ENCODE measurements around the gene PEMT. TPM values are rescaled to one million over a fixed set of nuclear protein-coding genes. Genes with fewer than 3 reads are reported as not detected.
A peak's percentile ranks its signal among the peaks of the same experiment; 100 is the strongest.

PEMT gene
- total and polyA plus RNA-seq, 9 of the 15 experiments (the other 6 are each of a cell fraction or from before 2014, with no cell fraction given) = 1.4 to 36.4 (median 13.6) TPM

- TF ChIP-seq TAF1 (IDR thresholded peaks at IDR 0.05; ENCODE audit: control insufficient read depth, extremely low read depth, insufficient read depth, low read length, severe bottlenecking) (no peak), E2F6 (IDR thresholded peaks at IDR 0.05; ENCODE audit: borderline replicate concordance in 1 of 2, extremely low read depth in 1 of 2, insufficient read depth in 1 of 2, insufficient read length in 1 of 2, low read depth in 1 of 2, low read length in 1 of 2, poor library complexity in 1 of 2, severe bottlenecking in 1 of 2) (no peak), POLR2G (IDR thresholded peaks at IDR 0.05; ENCODE audit: low read depth, low read length) (no peak), FOXJ2 (tag; IDR thresholded peaks at IDR 0.05) (peak; percentile 87), ZBTB2 (IDR thresholded peaks at IDR 0.05) (no peak), HMG20A (CRISPR knock-in tag; conservative IDR thresholded peaks at IDR 0.05) (no peak), RB1 (IDR thresholded peaks at IDR 0.05; ENCODE audit: low read depth) (no peak), XRCC5 (IDR thresholded peaks at IDR 0.05; ENCODE audit: low read depth, low read length) (no peak), NCOA6 (IDR thresholded peaks at IDR 0.05) (no peak), ZNF184 (CRISPR knock-in tag; IDR thresholded peaks at IDR 0.05) (no peak), CBFA2T3 (IDR thresholded peaks at IDR 0.05) (peak; percentile 13; the same call in 1 of the 2 replicates), CHD1 (IDR thresholded peaks at IDR 0.05; ENCODE audit: low read length) (no peak), ZBTB1 (CRISPR knock-in tag; IDR thresholded peaks at IDR 0.05; ENCODE audit: borderline replicate concordance, low read depth) (no peak), ELK1 (CRISPR knock-in tag; IDR thresholded peaks at IDR 0.05) (no peak), ZNF785 (CRISPR knock-in tag; IDR thresholded peaks at IDR 0.05) (no peak), ARID2 (IDR thresholded peaks at IDR 0.05) (no peak), BCOR (IDR thresholded peaks at IDR 0.05) (0 out of 2 replicates have a peak, but pooled peaks have one; percentile 25)
- TF ChIP-seq, protein P1, sequence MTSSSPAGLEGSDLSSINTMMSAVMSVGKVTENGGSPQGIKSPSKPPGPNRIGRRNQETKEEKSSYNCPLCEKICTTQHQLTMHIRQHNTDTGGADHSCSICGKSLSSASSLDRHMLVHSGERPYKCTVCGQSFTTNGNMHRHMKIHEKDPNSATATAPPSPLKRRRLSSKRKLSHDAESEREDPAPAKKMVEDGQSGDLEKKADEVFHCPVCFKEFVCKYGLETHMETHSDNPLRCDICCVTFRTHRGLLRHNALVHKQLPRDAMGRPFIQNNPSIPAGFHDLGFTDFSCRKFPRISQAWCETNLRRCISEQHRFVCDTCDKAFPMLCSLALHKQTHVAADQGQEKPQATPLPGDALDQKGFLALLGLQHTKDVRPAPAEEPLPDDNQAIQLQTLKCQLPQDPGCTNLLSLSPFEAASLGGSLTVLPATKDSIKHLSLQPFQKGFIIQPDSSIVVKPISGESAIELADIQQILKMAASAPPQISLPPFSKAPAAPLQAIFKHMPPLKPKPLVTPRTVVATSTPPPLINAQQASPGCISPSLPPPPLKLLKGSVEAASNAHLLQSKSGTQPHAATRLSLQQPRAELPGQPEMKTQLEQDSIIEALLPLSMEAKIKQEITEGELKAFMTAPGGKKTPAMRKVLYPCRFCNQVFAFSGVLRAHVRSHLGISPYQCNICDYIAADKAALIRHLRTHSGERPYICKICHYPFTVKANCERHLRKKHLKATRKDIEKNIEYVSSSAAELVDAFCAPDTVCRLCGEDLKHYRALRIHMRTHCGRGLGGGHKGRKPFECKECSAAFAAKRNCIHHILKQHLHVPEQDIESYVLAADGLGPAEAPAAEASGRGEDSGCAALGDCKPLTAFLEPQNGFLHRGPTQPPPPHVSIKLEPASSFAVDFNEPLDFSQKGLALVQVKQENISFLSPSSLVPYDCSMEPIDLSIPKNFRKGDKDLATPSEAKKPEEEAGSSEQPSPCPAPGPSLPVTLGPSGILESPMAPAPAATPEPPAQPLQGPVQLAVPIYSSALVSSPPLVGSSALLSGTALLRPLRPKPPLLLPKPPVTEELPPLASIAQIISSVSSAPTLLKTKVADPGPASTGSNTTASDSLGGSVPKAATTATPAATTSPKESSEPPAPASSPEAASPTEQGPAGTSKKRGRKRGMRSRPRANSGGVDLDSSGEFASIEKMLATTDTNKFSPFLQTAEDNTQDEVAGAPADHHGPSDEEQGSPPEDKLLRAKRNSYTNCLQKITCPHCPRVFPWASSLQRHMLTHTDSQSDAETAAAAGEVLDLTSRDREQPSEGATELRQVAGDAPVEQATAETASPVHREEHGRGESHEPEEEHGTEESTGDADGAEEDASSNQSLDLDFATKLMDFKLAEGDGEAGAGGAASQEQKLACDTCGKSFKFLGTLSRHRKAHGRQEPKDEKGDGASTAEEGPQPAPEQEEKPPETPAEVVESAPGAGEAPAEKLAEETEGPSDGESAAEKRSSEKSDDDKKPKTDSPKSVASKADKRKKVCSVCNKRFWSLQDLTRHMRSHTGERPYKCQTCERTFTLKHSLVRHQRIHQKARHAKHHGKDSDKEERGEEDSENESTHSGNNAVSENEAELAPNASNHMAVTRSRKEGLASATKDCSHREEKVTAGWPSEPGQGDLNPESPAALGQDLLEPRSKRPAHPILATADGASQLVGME (CRISPR knock-in tag; IDR thresholded peaks at IDR 0.05) = no peak
Measured at GRCh38 chr17:17538417-17539391, 52.8 kb downstream of the PEMT start (continued).

All from K562 (cell line).